ENCODE results near the gene BOLA1. TPM values are rescaled to one million over a fixed set of nuclear protein-coding genes. Genes with fewer than 3 reads are reported as not detected.

The BOLA1 gene
- total and polyA plus RNA-seq, 2 experiments from 2014 or later: 32.5 to 46.0 TPM

DNA sequence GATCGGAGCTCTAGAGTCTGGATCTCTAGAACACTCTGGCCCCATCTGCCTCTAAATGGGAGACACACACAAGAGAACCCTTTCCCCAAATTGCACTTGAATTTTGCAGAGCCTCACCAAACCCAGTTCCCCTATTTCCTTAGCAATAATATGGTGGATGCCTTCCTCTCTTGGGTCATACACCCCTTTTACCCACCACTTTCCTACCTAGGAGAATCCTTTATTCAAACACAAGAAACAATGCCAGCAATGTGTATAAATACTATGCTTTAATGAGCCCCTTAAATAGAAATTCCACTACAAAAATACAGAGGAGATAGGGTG lies 29.0 kb downstream of the BOLA1 start:
- H3K27ac ChIP-seq: peak overlapping the region; percentile 93
- no peaks in the 10 kb centered on the region for H3K27me3 ChIP-seq
- TF ChIP-seq, protein P1, sequence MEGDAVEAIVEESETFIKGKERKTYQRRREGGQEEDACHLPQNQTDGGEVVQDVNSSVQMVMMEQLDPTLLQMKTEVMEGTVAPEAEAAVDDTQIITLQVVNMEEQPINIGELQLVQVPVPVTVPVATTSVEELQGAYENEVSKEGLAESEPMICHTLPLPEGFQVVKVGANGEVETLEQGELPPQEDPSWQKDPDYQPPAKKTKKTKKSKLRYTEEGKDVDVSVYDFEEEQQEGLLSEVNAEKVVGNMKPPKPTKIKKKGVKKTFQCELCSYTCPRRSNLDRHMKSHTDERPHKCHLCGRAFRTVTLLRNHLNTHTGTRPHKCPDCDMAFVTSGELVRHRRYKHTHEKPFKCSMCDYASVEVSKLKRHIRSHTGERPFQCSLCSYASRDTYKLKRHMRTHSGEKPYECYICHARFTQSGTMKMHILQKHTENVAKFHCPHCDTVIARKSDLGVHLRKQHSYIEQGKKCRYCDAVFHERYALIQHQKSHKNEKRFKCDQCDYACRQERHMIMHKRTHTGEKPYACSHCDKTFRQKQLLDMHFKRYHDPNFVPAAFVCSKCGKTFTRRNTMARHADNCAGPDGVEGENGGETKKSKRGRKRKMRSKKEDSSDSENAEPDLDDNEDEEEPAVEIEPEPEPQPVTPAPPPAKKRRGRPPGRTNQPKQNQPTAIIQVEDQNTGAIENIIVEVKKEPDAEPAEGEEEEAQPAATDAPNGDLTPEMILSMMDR (IDR thresholded peaks at IDR 0.05; ENCODE audit: low read depth, low read length): no peak
- H3K36me3 ChIP-seq: peaks cover 23% of the 10 kb centered on the region
- DNase-seq (ENCODE audit: low read depth in 1 of 2, low spot score in 1 of 2): no peak
- H3K9me3 ChIP-seq (ENCODE audit: low read depth): no peaks in the 10 kb centered on the region
- H3K4me1 ChIP-seq (ENCODE audit: low read depth): peaks cover 13% of the 10 kb centered on the region
- H3K4me3 ChIP-seq: peak overlapping the region; percentile 84

DNA sequence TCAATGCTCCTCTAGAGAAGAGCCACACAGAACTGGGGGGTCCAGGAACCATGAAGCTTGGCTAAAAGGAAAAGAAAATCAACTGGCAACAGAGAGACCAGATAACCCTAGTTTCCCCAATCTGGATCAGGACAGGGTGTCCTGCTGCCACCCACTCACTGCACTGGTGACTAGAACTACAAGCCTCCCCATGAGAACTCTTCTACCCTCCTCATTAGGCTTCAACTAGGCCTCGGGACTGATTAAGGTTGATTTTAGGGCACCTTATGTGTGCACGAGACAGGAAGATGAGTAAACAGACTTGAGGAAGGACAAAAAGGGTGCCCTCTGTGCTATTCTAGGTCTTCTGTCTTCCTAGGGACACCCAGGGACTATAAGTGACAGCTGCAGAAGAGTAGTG lies 30.5 kb downstream of the BOLA1 start:
- TF ChIP-seq, protein P1 (IDR thresholded peaks at IDR 0.05; ENCODE audit: low read depth, low read length): no peak
- no peak overlapping the region for H3K27ac ChIP-seq
- H3K27me3 ChIP-seq: no peaks in the 10 kb centered on the region
- peaks cover 11% of the 10 kb centered on the region for H3K36me3 ChIP-seq
- H3K4me3 ChIP-seq: no peak overlapping the region
- no peaks in the 10 kb centered on the region for H3K9me3 ChIP-seq (ENCODE audit: low read depth)
- peaks cover 13% of the 10 kb centered on the region for H3K4me1 ChIP-seq (ENCODE audit: low read depth)
- DNase-seq (ENCODE audit: low read depth in 1 of 2, low spot score in 1 of 2): no peak

DNA sequence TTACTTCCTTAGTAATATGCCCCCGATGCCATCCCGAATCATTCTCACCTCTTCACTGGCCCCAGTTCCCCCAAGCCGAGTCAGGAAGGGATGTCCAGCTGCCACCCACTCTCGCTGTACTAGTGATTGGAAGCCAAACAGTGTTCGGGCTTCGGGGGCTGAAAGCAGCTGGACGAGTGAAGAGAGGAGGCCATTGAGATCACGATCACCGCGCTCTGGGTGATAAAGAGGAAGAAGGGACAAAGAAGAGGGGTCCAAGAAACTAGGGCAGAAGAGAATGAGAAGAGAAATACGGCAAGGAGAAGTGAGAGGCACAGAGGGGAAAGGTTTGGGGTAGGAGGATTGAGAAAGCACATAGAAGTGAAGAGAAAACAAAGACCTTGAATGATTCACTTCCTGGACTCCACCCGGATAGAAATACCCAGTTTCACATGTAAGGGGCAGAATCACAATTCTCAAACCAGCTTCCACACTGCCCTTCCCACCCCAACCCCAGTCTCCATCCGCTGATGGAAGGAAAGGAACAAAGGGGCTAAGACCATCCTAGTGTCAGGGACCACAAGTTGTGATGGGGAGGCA lies 31.9 kb downstream of the BOLA1 start:
- Histone ChIP-seq H3K4me1 (ENCODE audit: low read depth) (peaks cover 13% of the 10 kb centered on the region), H3K4me3 (no peak overlapping the region), H3K27me3 (no peaks in the 10 kb centered on the region), H3K9me3 (ENCODE audit: low read depth) (no peaks in the 10 kb centered on the region), H3K36me3 (no peaks in the 10 kb centered on the region), H3K27ac (no peak overlapping the region)
- TF ChIP-seq, protein P1 (IDR thresholded peaks at IDR 0.05; ENCODE audit: low read depth, low read length): no peak
- DNase-seq (ENCODE audit: low read depth in 1 of 2, low spot score in 1 of 2): no peak

DNA sequence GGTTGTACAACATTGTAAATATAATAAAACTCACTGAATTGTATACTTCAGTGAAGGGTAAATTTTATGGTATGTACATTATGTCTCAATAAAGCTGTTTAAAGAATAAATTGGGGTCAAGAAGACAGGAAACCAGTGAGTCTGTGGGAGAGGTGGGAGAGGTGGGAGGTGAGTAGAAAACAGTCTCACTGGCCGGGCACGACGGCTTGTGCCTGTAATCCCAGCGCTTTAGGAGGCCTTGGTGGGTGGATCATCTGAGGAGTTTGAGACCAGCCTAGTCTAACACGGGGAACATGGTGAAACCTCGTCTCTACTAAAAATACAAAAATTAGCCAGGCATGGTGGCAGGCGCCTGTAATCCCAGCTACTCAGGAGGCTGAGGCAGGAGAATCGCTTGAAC lies 33.1 kb downstream of the BOLA1 start:
- DNase-seq (ENCODE audit: low read depth in 1 of 2, low spot score in 1 of 2): no peak
- TF ChIP-seq, protein P1 (IDR thresholded peaks at IDR 0.05; ENCODE audit: low read depth, low read length): no peak
- no peak overlapping the region for H3K27ac ChIP-seq
- no peaks in the 10 kb centered on the region for H3K36me3 ChIP-seq
- H3K4me3 ChIP-seq: no peak overlapping the region
- peaks cover 18% of the 10 kb centered on the region for H3K4me1 ChIP-seq (ENCODE audit: low read depth)
- H3K9me3 ChIP-seq (ENCODE audit: low read depth): no peaks in the 10 kb centered on the region
- no peaks in the 10 kb centered on the region for H3K27me3 ChIP-seq

DNA sequence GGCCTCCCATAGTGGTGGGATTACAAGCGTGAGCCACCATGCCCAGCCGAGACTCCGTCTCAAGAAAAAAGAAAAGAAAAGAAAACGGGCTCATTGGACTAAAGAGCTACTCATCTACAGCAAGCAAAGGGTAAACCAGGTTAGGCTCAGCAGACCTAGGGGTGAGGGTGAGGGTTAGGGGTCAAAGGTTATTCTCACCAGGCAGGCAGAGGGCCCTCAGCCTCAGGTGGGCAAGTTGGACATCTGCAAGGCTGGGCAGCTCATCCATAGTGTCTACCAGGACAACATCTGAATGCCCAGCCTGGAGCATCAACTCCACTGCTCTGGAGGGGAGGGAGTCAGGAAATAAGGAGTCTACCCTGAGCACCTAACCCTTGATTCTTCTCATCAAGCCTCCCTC lies 33.8 kb downstream of the BOLA1 start:
- Histone ChIP-seq H3K27me3 (no peaks in the 10 kb centered on the region), H3K36me3 (no peaks in the 10 kb centered on the region), H3K4me1 (ENCODE audit: low read depth) (peaks cover 23% of the 10 kb centered on the region), H3K4me3 (no peak overlapping the region), H3K9me3 (ENCODE audit: low read depth) (no peaks in the 10 kb centered on the region), H3K27ac (no peak overlapping the region)
- TF ChIP-seq, protein P1 (IDR thresholded peaks at IDR 0.05; ENCODE audit: low read depth, low read length): no peak
- DNase-seq (ENCODE audit: low read depth in 1 of 2, low spot score in 1 of 2): no peak

DNA sequence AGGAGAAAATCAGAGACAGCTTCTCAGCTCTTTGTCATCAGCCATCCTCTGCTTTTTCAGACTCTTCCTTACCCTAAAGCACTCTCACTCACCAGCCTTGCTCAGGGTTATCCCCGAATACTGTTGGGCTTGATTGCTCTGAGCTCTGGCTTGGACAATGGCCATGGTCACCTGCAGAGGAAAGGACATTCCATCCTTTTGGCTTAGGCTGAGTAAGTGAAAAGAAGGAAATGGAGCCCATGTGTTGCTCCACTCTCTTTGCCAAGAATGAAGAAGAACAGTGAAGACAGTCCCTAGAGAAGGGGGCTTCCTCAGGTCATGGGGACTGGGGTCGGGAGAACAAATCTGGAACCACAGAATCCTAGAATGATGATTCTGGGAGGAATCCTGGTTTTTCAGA lies 35.0 kb downstream of the BOLA1 start:
- TF ChIP-seq, protein P1 (IDR thresholded peaks at IDR 0.05; ENCODE audit: low read depth, low read length): no peak
- Histone ChIP-seq H3K4me3 (no peak overlapping the region), H3K27me3 (no peaks in the 10 kb centered on the region), H3K27ac (no peak overlapping the region), H3K4me1 (ENCODE audit: low read depth) (peaks cover 18% of the 10 kb centered on the region), H3K36me3 (no peaks in the 10 kb centered on the region), H3K9me3 (ENCODE audit: low read depth) (no peaks in the 10 kb centered on the region)
- DNase-seq (ENCODE audit: low read depth in 1 of 2, low spot score in 1 of 2): no peak
